Stimulated activated CD4-positive, alpha-beta T cell treated with anti-CD3 and anti-CD28 coated beads, Interleukin-2, amount 100 ng/mL, for 4 hours (primary cell): ENCODE measurements around the gene ZFP14.
"Not testable (repeated sequence)": the region's sequence is repeated elsewhere in the genome, so short reads cannot be mapped to it uniquely, and the experiment has no call there.

Source experiments
- DNase-seq: peaks from one replicate; pipeline ENCODE4 v3.0.0-alpha.2; 2020; ENCODE audit warnings: low read depth

The ZFP14 gene

DNA sequence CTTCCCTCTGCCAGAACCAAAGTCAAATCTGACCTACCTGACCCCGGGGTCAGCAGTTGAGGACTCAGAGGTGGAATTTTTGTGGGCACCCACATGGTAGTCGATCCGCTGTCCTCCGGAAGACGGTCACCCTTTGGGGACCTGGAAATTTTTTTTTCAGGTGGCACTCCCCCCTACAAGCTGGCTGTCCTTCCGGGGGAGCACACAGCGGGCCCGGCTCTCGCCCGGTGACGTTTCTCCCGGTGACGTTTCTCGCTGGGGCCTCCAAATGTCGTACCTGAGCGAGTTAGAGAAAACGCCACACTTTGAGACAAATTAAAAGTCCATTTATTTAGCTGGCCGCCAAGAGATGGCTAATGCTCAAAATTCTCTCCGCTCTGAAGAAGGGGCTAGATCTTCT is 48.8 kb downstream of the ZFP14 start:
- DNase-seq, result no peak

DNA sequence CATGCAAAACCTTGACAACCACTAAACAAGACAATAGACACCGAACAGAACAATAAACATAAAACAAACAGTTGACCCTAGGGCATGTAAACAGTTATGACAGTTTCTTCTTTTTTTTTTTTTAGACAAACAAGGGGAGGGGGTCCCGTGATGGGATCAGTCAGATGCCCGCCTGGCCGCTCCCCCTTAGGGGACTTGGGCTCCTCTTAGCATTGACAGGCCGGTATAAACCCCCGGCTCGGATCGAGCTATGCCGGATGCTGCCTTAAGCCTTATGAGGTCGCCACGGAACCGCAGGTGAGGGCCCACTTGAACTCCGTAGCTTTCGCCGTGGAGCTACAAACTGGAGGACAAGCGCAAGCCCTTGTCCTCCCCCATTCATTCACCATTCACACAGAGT is 49.5 kb downstream of the ZFP14 start:
- not testable (repeated sequence) for DNase-seq

DNA sequence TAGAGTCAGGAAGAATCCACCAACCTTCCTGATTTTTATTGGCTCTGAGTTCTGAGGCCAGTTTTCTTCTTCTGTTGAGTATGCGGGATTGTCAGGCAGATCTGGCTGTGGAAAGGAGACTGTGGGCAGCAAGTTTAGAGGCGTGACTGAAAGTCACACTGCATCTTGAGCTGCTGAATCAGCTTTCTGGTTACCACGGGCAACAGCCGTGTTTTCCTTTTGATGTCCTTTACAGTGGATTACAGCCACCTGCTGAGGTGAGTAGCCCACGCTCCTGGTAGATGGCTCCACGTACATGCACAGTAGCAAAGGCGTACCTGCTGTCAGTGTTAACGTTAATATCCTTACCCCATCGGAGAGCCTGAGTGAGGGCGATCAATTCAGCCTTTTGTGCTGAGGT is 52.4 kb downstream of the ZFP14 start:
- DNase-seq, result not testable (repeated sequence)

DNA sequence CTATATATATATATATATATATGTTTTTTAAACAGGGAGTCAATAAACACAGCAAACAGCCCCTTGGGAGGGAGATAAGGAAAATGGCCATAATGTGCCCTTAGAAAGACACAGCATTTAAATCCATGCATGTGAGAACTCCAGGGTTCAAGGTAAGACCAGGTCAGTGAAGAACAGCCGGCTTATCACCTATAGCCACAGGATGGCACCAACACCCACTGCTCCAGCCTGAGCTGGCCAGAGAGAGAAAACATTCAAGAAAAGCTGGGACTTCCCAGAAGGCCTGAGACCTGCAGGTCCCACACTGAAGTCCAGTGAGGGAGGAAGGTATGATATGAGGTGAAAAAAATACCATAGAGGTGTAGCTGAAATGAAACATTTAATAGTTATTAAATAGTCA is 63.8 kb downstream of the ZFP14 start:
- not testable (repeated sequence) for DNase-seq

DNA sequence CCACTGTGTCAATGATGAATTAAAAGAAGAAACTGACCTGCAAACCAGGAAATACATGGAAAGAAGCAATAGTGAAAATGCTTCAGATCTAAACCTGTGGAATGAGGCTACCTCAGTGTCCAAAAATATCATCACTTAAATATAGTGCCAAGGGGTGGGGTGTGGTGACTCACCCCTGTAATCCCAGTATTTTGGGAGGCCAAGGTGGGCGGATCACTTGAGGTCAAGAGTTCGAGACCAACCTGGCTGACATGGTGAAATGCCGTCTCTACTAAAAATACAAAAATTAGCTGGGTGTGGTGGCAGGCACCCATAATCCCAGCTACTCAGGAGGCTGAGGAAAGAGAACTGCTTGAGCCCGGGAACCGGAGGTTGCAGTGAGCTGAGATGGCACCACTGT is 64.9 kb downstream of the ZFP14 start:
- DNase-seq, result not testable (repeated sequence)

DNA sequence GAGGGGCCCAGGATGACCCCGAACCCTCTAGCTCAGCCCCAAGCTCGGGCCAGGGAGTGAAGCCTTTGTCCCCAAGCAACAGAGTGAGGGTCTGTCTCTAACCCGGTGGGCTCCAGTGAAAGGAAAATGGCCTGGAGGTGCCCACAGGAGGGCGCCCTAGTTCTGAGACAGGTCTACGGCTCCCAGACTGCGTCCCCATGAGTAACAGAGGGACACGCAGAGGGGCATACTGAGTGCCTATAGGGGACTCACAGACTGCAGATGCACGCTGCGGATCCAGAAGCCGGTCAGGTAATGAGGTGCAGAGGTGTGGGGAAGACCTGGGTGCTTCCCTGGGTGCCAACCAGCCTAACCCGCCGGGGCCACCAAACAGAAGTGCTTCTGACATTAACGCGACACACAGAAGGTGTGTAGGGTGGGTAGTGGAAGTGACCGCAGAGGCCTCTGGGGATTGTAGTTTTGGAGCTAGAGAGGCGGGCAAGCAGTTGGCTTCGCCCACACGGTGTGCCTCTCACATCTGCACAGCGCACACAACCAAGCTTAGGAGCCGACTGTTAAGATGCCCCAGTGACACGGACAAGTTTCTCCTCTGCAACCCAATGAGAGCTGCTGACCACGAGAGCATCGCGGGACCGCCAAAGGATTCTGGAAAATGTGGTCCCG is 67.8 kb downstream of the ZFP14 start:
- not testable (repeated sequence) for DNase-seq

DNA sequence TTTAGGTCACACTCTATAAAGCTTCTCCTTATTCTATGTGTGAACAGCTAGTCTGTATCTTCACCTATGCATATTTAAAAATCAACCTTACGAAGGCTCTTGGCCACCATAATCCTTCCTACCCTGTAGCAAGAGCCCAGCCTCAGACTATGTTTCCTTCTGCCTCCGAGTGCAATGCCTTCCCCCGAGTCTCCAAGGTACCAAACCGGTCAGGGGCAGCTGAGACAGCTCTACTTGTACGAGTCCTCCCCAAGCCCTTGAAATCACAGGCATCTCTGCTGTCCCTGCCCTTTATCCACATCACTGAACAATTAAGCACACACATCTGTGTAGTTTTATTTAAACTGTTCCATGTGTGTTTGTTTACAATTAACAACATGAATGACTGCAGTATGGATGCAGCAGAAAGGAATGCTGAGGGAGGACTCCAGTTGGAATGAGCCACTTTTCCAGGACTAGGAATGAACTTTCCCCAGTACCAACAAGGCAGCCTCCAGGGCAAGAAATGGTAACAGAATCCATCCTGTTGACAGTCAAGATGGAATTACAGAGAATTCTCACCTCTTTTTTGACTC is 68.5 kb downstream of the ZFP14 start:
- not testable (repeated sequence) for DNase-seq

DNA sequence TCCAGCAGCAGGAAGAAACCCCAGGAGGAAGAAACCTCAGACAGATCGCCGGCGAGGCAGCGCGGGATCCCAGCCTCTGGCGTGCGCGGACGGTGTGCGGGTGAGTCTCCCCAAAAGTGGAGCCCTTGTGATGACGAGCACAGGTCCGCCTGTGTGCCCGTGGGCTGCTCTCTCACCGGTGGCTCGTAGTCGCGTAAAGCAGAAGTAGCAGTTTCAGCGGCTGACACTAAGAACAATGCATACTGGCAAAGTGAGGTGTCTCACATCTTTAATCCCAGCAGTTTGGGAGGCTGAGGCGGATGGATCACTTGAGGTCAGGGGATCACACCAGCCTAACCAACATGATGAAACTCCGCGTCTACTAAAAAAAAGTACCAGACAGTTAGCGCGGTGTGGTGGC is 69.2 kb downstream of the ZFP14 start:
- not testable (repeated sequence) for DNase-seq

DNA sequence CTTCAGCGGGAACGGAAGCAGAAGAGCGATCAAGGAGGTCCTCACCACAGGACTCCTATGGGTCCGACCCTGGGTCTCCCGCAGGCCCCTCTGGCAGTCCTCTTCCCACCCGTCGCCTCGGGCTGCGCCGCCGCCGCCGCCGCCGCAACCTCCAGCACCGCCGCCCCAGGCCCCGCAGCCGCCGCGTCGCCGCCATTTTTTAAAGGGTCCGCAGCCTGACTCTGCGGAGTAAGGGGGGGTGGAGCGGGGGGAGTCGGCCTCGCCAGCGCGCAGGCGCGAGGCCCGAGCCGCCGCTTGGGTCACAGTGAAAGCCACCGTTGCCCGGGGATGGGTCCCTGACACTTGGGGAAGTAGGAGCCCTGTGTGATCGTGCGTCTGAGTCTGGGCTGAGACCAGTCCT is 69.7 kb downstream of the ZFP14 start:
- not testable (repeated sequence) for DNase-seq

DNA sequence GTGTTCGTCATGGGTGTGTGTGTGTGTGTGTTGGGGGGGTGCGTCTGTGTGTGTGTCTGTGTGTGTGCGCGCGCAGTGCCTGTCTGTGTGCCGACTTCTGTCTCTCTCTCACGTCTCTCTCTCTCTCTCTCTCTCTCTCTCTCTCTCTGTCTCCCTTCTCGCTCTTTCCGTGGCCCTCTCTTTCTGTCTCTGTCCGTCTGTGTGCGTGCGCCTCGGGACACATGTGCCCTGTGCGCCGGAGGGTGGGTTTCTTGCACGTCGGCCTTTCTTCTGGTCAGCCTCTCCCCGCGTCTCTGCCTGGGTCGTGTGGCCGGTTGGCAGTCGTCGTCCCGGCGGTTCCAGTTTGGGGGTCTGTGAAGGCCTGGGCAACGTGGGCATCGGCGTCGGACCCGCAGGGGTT is 86.7 kb downstream of the ZFP14 start:
- not testable (repeated sequence) for DNase-seq
